Skin of body (tissue), 2 donors: ENCODE data around the gene ZCWPW1. TPM values are rescaled to one million over a fixed set of nuclear protein-coding genes. Genes with fewer than 3 reads are reported as not detected.
"Not testable (repeated sequence)": the region's sequence is repeated elsewhere in the genome, so short reads cannot be mapped to it uniquely, and the experiment has no call there.

Experiments
- DNase-seq: peaks from one replicate; lab custom pipeline; 2025; lab: John Stamatoyannopoulos, UW
- total RNA-seq: library from RNA; depleted of rRNA; stranded (reverse); fragments of >200 nt; gene quantifications from one replicate; pipeline ENCODE4 v1.2.3, GENCODE V29; 2014

ZCWPW1 gene
- total RNA-seq, 1 donor from 2014 or later: 4.7 TPM

DNA sequence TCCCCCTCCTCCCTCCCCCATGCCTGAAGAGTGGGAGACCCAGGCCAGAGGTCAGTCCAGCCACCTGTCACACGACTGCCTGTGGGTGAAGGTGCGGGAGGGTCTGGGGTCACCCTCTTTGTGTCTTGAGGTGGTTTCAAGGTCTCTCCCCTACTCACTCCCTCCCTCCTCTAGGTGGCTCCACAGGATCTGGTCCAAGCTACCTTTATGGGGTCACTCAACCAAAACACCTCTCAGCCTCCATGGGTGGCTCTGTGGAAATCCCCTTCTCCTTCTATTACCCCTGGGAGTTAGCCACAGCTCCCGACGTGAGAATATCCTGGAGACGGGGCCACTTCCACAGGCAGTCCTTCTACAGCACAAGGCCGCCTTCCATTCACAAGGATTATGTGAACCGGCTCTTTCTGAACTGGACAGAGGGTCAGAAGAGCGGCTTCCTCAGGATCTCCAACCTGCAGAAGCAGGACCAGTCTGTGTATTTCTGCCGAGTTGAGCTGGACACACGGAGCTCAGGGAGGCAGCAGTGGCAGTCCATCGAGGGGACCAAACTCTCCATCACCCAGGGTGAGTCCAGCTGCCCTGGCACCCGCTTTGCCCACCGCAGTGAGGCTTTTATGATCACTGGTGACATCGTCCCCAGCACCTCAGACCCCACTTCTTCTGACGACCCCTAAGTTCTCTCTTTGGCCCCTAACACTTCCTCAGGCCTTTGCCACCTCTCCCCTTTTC lies 54.5 kb downstream of the ZCWPW1 start:
- DNase-seq: not testable (repeated sequence)

DNA sequence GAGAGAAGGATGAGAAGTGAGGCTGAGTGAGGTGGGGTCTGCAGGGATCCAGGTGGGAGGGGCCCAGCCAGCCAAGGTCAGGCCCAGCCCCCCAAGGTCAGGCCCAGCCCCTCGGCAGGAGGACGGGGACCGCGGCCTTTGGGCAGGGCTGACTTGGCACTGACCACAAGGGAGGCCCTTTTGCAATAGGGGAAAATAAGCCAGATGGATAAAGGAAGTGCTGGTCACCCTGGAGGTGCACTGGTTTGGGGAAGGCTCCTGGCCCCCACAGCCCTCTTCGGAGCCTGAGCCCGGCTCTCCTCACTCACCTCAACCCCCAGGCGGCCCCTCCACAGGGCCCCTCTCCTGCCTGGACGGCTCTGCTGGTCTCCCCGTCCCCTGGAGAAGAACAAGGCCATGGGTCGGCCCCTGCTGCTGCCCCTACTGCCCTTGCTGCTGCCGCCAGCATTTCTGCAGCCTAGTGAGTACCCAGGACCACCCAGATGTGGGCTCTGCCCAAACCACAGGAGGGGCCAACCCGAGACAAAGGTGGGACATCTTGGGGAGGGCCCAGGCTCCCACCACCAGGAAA lies 55.2 kb downstream of the ZCWPW1 start, which contains the start of gene PILRA:
Gene PILRA, plus strand, starts transcription at position 227 of the 571 bp plus-strand sequence. Its CDS starts 170 bp downstream, at position 397.
- DNase-seq: no peak

DNA sequence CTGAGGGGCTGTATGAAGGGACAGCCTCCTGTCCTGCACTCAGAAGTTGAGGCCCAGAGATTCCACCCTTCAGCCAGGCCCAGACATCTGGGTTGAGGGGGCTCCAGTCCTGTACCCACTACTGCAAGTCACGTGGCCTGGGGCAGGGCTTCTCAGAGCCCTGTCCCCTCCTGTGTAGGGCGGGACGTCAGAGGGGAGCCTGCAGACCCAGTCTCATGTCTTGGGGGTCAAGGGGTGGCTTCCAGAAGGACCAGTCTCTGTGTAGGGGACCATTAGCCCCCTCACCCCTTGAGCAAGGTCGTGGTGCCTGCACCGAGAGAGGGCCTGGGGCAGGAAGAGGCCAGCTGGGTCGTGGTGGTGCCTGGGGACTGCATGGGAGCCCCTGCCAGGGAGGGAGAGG lies 55.8 kb downstream of the ZCWPW1 start:
- DNase-seq: no peak

DNA sequence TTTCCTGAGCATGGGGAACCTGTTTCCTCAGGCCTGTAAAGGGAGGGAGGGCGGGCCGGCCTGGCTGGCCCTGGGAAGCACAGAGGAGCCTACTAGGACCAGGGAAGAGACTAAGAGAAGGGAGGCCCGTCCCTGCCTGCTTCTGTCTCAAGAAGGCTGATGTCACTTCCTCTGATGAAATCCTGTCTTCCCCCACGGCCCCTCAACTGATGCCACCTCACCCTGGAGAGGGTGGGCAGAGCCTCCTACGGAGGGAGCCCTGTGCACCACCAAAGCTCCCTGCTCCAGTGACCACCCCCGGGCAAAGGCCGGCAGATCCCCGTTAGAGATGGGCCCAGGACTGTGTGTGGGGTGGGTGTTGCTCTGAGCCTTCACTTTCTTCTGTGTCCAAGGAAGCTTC lies 56.2 kb downstream of the ZCWPW1 start:
- DNase-seq: no peak

DNA sequence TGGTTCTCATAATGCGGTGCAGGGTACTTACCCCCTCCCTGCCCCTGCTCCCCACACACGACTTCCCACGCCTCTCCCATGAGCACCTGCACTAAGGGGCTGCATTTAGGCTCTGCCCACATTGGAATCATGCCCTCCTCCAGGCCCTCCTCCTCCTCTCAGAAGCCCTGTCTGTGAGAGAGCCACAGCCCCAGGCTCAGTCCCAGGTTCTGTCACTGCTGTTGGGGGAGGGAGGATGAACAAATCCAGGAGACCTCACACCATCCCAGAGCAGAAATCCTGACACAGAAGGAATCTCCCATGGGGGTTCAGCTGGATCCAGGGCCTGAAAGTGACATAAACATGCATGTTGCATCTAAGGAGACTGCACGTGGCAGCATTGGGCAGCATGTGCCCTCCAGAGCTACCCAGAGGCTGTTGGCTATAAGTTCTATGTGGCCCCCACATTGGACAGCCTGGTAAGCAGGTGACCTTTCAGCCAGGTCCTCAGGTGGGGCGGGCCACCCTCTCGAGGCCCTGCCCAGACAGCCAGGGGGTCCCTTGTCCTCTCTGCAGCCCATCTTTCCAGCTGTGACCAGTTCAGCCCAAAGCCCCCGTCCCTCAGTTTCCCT lies 56.8 kb downstream of the ZCWPW1 start:
- DNase-seq: no peak

DNA sequence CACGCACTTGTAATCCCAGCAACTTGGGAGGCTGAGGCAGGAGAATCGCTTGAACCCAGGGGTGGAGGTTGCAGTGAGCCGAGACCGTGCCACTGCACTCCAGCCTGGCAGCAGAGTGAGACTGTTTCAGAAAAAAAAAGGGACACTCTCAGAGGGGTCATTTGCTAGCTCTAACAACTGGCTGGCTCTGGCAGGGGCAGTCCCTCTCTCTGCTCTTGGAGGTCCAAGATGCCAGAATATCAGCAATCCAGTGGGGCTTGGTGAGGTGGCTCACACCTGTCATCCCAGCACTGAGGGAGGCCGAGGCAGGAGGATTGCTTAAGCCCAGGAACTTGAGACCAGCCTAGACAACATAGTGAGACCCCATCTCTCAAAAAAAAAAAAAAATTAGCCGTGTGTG lies 57.8 kb downstream of the ZCWPW1 start:
- DNase-seq: no peak

DNA sequence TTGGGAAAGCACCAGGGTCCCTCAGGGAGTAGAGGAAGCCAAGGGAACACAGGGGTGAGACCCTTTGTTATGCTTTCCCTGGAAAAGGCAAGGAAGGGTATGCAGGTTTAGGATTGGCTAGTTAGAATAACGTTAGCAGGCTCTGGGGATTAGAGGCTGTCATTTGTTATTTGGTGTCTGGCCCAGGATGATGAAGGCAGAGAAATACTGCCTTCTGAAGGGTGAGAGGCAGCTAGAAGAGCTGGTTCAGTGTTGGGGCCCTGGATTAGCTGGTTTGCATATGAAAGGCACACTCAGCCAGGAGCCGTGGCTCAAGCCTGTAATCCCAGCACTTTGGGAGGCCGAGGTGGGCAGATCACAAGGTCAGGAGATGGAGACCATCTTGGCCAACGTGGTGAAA lies 58.2 kb downstream of the ZCWPW1 start:
- DNase-seq: no peak

DNA sequence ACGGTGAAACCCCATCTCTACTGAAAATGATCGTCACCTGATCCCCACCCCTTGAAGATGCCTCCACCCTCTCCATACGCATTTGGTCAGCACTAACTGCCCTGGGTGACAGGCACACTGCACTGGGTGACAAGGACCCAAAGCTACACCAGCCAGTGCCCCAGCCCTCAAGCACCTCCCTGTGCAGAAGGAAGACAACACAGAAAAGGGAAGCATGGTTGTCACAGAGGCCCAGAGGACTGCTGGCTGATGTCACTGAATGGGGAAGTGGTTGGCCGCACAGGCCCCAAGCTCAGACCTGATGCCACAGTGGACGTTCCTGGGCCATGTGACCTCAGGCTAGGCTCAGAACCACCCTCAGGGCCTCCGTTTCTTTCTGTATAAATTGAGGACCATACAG lies 59.4 kb downstream of the ZCWPW1 start:
- no peak for DNase-seq

DNA sequence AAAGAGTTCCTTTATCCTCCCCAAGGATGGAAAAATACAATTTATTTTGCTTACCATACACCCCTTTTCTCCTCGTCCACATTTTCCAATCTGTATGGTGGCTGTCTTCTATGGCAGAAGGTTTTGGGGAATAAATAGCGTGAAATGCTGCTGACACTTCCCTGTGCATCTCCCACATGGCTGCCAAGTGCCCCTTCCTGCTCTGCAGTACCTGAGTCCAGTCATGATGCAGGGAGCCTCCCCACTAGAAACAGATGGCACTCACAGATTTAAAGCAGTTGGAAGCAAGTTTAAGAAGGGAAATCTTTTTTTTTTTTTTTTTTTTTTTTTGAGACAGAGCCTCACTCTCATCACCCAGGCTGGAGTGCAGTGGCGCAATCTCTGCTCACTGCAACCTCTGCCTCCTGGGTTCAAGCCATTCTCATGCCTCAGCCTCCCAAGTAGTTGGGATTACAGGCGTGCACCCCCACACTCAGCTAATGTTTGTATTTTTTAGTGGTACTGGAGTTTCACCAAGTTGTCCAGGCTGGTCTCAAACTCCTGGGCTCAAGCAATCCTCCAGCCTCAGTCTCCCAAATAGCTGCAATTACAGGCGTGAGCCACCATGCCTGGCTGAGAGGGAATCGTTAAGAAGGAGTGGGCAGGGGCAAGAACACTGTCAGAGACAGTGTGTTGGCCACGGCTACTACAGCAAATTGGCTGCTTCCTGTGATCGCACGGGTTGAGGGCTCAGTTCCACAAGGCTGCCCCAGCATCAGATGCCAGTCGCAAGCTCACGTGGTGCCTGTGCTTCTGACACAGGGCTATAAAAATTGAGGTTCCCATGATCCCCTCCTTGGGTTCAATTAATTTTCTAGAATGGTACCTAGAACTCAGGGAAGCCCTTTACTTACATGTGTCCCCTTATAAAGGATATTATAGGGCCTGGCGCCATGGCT lies 60.6 kb downstream of the ZCWPW1 start:
- no peak for DNase-seq

DNA sequence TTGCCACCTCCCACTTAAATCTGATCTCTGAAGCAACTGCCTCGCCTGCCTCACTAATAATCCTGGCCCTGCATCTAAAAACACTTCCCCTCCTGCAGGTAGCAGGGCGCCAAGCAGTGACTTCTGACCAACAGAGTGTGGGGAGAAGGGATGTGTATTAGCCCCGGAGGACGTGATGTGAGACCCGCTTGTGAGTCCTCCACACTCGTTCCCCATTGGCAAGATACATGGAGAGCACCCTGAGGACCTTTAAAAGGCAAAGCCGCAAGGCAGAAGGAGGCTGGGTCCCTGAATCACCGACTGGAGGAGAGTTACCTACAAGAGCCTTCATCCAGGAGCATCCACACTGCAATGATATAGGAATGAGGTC lies 61.3 kb downstream of the ZCWPW1 start:
- DNase-seq: no peak

DNA sequence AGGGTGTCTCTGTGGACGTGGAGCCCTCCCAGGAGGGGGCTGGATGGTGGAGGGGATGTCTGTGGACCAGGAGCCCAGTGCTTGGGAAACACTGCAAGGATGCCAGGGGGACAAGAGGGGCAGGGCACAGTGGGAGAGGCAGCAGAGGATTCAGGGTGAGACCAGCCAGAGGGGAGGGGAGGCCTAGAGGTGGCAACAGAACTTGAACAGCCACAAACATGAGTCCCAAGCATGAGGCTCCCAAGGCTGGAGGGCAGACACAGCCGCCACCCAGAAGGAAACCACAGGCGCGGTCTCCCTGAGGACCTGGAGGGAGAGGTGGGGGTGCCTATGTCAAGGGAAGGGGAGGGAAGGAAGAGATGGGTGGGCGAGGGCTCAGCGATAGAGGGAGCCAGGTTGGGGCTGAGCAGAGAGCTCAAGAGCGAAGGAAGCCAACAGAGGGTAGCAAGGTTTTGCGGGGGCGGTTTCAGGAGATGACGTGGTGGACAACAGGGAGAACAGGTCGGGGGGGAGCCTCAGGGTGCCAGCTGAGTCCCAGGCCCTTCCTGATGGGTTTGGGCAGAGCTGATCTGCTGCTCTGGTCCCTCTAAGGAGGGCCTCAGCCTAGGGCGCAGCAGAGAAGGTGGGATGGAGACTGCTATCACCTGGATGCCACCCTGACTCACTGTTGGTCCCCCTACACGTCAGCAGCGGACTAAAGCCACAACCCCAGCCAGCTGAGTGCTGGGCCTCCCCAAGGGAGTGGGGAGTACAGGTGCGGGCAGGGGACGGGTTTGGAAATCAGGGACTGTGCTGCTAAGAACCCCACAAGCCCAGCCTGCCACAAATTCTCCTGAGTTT lies 61.9 kb downstream of the ZCWPW1 start:
- no peak for DNase-seq

DNA sequence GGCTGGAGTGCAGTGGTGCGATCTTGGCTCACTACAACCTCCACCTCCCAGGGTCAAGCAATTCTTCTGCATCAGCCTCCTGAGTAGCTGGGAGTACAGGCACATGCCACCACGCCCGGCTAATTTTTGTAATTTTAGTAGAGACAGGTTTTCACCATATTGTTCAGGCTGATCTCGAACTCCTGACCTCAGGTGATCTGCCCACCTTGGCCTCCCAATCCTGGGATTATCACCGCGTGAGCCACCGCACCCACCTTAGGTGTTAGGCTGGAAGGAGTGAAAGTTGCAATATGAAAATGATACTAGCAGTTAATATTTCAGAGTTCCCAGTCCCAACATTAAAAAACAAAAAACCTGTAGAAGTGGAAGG lies 62.5 kb downstream of the ZCWPW1 start:
- not testable (repeated sequence) for DNase-seq

DNA sequence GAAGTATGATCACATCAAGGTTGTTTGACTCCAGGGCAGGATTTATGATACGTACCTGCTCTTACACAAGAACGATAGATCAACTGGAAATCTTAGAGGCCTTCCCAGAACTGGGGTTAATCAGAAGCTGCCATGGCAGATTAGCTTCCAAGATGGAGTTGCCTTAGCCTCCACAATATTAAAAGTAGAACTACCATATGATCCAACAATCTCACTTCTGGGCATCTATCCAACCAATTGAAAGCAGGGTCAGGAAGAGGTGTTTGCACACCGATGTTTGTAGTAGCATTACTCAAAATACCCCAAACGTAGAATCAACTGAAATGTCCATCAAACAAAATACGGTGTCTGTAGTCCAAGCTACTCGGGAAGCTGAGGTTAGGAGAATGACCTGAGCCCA lies 64.0 kb downstream of the ZCWPW1 start:
- DNase-seq: no peak

DNA sequence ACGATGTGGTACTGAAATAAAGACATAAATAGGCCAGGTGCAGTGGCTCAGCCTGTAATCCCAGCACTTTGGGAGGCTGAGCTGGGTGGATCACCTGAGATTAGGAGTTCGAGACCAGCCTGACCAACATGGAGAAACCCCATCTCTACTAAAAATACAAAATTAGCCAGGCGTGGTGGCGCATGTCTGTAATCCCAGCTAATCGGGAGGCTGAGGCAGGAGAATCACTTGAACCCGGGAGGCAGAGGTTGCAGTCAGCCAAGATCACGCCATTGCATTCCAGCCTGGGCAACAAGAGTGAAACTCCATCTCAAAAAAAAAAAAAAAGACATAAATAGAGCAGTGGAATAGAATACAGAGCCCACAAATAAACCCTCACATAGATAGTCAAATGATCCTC lies 64.7 kb downstream of the ZCWPW1 start:
- DNase-seq: not testable (repeated sequence)

DNA sequence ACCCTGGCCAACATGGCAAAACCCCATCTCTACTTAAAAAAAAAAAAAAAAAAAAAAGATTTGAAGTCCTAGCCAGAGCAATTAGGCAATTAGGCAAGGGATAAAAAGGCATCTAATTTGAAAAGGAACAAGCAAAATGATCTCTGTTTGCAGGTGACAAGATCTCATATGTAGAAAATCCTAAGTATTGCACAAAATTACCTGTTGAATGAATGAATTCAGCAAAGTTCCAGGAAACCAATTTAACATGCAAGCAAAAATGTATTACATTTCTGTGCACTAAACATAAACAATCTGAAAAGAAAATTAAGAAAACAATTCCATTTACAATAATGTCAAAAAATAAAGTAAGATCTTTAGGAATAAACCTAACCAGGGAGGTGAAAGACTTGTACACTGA lies 65.4 kb downstream of the ZCWPW1 start:
- DNase-seq: no peak

DNA sequence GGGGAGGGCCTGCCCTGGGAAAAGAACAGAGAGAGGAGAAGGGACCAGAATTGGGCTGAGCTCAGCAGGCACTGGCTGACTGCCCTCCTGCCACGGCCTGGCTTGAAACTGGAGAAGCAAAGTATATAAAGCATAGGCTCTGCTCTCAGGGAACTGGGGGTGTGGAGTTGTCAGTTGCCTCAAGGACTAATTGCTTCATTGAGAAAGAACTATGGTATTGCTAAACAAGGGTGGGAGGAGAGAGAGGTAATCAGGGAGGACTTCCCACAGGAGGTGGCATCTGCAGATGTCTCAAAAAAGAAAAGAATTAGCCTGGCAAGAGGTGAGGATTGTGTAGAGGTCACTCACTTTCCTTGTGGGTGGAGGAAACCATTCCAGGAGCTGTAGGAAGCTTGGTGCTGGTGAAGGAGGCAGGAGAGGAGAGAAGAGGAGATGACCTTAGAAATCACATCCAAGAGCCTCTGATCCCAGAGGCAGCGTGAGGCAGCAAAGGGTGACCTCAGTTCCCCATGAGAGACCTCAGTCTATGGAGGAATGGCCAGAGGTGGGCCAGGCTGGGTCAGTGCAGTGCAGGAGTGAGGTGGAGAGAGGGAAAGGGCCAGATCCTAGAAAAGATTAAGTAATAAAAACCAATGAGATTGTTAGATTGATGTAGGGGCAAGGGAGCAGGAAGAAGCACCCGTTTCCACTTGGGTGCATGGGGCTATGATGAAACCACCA lies 68.2 kb downstream of the ZCWPW1 start:
- DNase-seq: no peak

DNA sequence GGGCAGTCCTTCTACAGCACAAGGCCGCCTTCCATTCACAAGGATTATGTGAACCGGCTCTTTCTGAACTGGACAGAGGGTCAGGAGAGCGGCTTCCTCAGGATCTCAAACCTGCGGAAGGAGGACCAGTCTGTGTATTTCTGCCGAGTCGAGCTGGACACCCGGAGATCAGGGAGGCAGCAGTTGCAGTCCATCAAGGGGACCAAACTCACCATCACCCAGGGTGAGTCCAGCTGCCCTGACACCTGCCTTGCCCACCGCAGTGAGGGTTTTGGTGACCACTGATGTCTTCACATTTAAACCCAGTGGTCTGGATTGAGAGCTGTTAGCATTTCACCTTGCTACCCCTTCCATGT lies 69.7 kb downstream of the ZCWPW1 start:
- no peak for DNase-seq

DNA sequence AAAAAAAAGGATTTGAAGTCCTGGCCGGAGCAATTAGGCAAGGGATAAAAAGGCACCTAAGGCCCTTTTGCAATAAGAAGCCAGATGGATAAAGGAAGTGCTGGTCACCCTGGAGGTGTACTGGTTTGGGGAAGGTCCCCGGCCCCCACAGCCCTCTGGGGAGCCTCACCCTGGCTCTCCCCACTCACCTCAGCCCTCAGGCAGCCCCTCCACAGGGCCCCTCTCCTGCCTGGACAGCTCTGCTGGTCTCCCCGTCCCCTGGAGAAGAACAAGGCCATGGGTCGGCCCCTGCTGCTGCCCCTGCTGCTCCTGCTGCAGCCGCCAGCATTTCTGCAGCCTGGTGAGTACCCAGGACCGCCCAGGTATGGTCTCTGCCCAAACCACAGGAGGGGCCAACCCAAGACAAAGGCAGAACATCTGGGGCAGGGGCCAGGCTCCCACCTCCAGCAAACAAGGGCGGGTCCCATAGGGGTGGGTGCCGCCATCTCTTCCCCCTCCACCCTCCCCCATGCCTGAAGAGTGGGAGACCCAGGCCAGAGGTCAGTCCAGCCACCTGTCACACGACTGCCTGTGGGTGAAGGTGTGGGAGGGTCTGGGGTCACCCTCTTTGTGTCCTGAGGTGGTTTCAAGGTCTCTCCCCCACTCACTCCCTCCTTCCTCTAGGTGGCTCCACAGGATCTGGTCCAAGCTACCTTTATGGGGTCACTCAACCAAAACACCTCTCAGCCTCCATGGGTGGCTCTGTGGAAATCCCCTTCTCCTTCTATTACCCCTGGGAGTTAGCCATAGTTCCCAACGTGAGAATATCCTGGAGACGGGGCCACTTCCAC lies 70.3 kb downstream of the ZCWPW1 start, which contains the start of gene PILRB:
Gene PILRB, plus strand, starts transcription at position 91 of the 830 bp plus-strand sequence. Its CDS starts 186 bp downstream, at position 277.
- DNase-seq: no peak

DNA sequence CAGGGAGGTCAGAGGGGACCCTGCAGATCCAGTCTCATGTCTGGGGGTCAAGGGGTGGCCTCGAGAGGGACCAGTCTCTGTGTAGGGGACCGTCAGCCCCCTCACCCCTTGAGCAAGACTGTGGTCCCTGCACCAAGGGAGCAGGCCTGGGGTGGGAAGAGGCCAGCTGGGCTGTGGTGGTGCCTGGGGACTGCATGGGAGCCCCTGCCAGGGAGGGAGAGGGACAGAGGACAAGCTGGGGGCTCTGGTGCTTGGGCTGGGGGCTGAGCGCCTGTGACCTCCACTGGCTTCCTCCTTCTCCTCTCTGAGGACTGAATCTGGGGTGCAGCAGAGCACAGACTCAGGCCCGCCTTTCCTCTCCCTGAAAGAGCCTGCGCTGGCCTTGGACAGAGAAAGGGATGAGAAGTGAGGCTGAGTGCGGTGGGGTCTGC lies 71.4 kb downstream of the ZCWPW1 start:
- no peak for DNase-seq
